Endothelial cell of umbilical vein (primary cell): Measurements from ENCODE around the gene UQCRFS1. TPM values are rescaled to one million over a fixed set of nuclear protein-coding genes. Genes with fewer than 3 reads are reported as not detected.

Experiments
- BruUV-seq: library from RNA; stranded (reverse); fragments of 400-500 nt; replicated peaks from 2 replicates; lab custom pipeline; 2021; lab: Mats Ljungman, UMichigan
- CTCF ChIA-PET: fragments of 300-600, 350-600 bp; sonication (Branson Sonifier 250); formaldehyde crosslinking; loops from one replicate; lab custom pipeline; 2021; ENCODE audit warnings: antibody characterized with exemption, inconsistent platforms; lab: Charles Lee
- POLR2A ChIA-PET: fragments of 300-600, 350-600 bp; sonication (Branson Sonifier 250); formaldehyde crosslinking; loops from one replicate; lab custom pipeline; 2021; ENCODE audit warnings: antibody characterized with exemption, inconsistent platforms; lab: Charles Lee
- DNase-seq: peaks from one replicate; pipeline ENCODE4 v3.0.0-alpha.2; 2011; ENCODE audit warnings: low read depth, low spot score
- FAIRE-seq: peaks from 2 replicates; lab custom pipeline; 2011; peaks lifted over from hg19 to GRCh38; lab: Jason Lieb, UNC
- H2AFZ ChIP-seq: 2 replicates; pipeline ENCODE4 v1.6.0; 2012; ENCODE audit warnings: low read depth, low read length, control low read depth, inconsistent platforms
- H3K27ac ChIP-seq: 2 replicates; pipeline ENCODE4 v1.5.1; 2011; ENCODE audit warnings: low read depth, mild to moderate bottlenecking, control low read depth, low read length, moderate library complexity; ENCODE audit not compliant: insufficient read depth
- H3K27me3 ChIP-seq, 2 experiments: 2 replicates each; pipeline versions ENCODE4 v1.6.0 to v1.6.1; 2011; ENCODE audit warnings: low read length in 2 of 2, mixed read lengths in 1 of 2; ENCODE audit not compliant: control insufficient read depth in 2 of 2, insufficient read depth in 2 of 2
- H3K36me3 ChIP-seq, 2 experiments: 2 replicates in 1 of 2; 3 replicates in 1 of 2; pipeline ENCODE4 v1.5.1; 2011; ENCODE audit warnings: low read length in 2 of 2, mild to moderate bottlenecking in 1 of 2, moderate library complexity in 1 of 2; ENCODE audit not compliant: control insufficient read depth in 2 of 2, insufficient read depth in 2 of 2; ENCODE audit errors: extremely low read depth in 1 of 2
- H3K4me1 ChIP-seq: 3 replicates; pipeline ENCODE4 v1.5.1; 2011; ENCODE audit warnings: mild to moderate bottlenecking, low read length; ENCODE audit not compliant: control insufficient read depth, insufficient read depth; ENCODE audit errors: extremely low read depth
- H3K4me2 ChIP-seq: 2 replicates; pipeline ENCODE4 v1.6.1; 2011; ENCODE audit warnings: low read length, control low read depth, mixed read lengths; ENCODE audit not compliant: insufficient read depth
- H3K4me3 ChIP-seq, 3 experiments: fragments of 200-600 bp in 1 of 3; sonication (generic), shearing (Covaris generic) in 1 of 3; replicated peaks in 1 of 3; 2 replicates each; pipeline ENCODE4 v1.5.1; 2011 to 2016; ENCODE audit warnings: control low read depth in 3 of 3, low read length in 3 of 3, mild to moderate bottlenecking in 2 of 3, inconsistent platforms in 1 of 3, low read depth in 1 of 3, moderate library complexity in 1 of 3; ENCODE audit not compliant: insufficient read depth in 1 of 3
- H3K79me2 ChIP-seq: 2 replicates; pipeline ENCODE4 v1.6.0; 2012; ENCODE audit warnings: low read length, inconsistent platforms; ENCODE audit not compliant: control insufficient read depth, insufficient read depth
- H3K9ac ChIP-seq: replicated peaks from 2 replicates; pipeline ENCODE3; 2011; ENCODE audit warnings: low read length, control low read depth; ENCODE audit not compliant: insufficient read depth; ENCODE audit errors: extremely low read depth
- H3K9me1 ChIP-seq: replicated peaks from 3 replicates; pipeline ENCODE4 v1.6.0; 2011; ENCODE audit warnings: mild to moderate bottlenecking, low read length; ENCODE audit not compliant: control insufficient read depth, insufficient read depth; ENCODE audit errors: extremely low read depth
- H3K9me3 ChIP-seq: replicated peaks from 2 replicates; pipeline ENCODE4 v1.5.1; 2012; ENCODE audit warnings: low read length, inconsistent platforms; ENCODE audit not compliant: control insufficient read depth, insufficient read depth
- H4K20me1 ChIP-seq: replicated peaks from 2 replicates; pipeline ENCODE3; 2011; ENCODE audit warnings: mild to moderate bottlenecking, low read length; ENCODE audit not compliant: control insufficient read depth, insufficient read depth; ENCODE audit errors: extremely low read depth
- CTCF ChIP-seq, 2 donors: IDR thresholded peaks; 1 replicate in 1 of 2; 2 replicates in 1 of 2; pipeline ENCODE4 v1.5.1; 2011; ENCODE audit warnings: low read length in 2 of 2, mild to moderate bottlenecking in 2 of 2, moderate library complexity in 2 of 2, control low read depth in 1 of 2, inconsistent platforms in 1 of 2, low read depth in 1 of 2; ENCODE audit not compliant: insufficient read depth in 1 of 2; ENCODE audit errors: extremely low read depth in 1 of 2
- EZH2 ChIP-seq: IDR thresholded peaks from 2 replicates; pipeline ENCODE4 v1.6.1; 2012; ENCODE audit warnings: borderline replicate concordance, low read depth, mild to moderate bottlenecking, moderate library complexity, low read length, inconsistent platforms; ENCODE audit not compliant: severe bottlenecking
- FOS ChIP-seq: IDR thresholded peaks from 2 replicates; pipeline ENCODE4 v1.6.1; 2011; ENCODE audit warnings: mild to moderate bottlenecking, low read length, moderate library complexity, borderline replicate concordance; ENCODE audit not compliant: insufficient read depth
- GATA2 ChIP-seq: IDR thresholded peaks from 2 replicates; pipeline ENCODE4 v1.7.0; 2011; ENCODE audit warnings: low read depth, mild to moderate bottlenecking, moderate library complexity, mixed read lengths, low read length; ENCODE audit not compliant: insufficient read length, insufficient read depth
- JUN ChIP-seq: IDR thresholded peaks from 2 replicates; pipeline ENCODE4 v1.6.1; 2011; ENCODE audit warnings: borderline replicate concordance, low read depth; ENCODE audit not compliant: insufficient read length, insufficient read depth
- MAX ChIP-seq: IDR thresholded peaks from 2 replicates; pipeline ENCODE4 v1.6.1; 2011; ENCODE audit not compliant: insufficient read depth, insufficient read length
- MYC ChIP-seq: IDR thresholded peaks from one replicate; pipeline ENCODE4 v1.6.1; 2011; ENCODE audit warnings: mild to moderate bottlenecking, low read depth, low read length
- POLR2A ChIP-seq: IDR thresholded peaks from 2 replicates; pipeline ENCODE4 v1.6.1; 2012; ENCODE audit warnings: low read depth, mild to moderate bottlenecking, control low read depth, low read length
- POLR2AphosphoS5 ChIP-seq: IDR thresholded peaks from 2 replicates; pipeline ENCODE4 v1.6.1; 2012; ENCODE audit warnings: low read depth, mild to moderate bottlenecking, control low read depth, low read length, moderate library complexity; ENCODE audit not compliant: insufficient read depth
- dilution Hi-C: fragments of 300-500 bp; cut with MboI; formaldehyde crosslinking; loops from one replicate; pipeline ENCODE4 v1.15.0; 2019; ENCODE audit warnings: low sequenced_read_pairs; ENCODE audit not compliant: extremely low pct_ligation_motif_present
- intact Hi-C: fragments of 100-400 bp; cut with micrococcal nuclease; formaldehyde crosslinking; loops from one replicate; pipeline ENCODE4 v1.10.0; 2022
- polyA plus RNA-seq, 4 experiments: library from polyadenylated mRNA; depleted of rRNA in 3 of 4; stranded (reverse) in 3 of 4; unstranded in 1 of 4; fragments of >200 nt; gene quantifications; 2 replicates each; pipeline versions ENCODE4 v1.2.1 to v1.2.3, GENCODE V29; 2011 to 2012; ENCODE audit warnings: missing spikeins in 1 of 4
- total RNA-seq: library from RNA; stranded (reverse); gene quantifications from 2 replicates; pipeline ENCODE4 v1.2.3, GENCODE V29; 2021

UQCRFS1 gene
- total and polyA plus RNA-seq, 2 donors (not counting 3 experiments of a cell fraction or from before 2014, with no cell fraction given) = 28.2 to 33.8 TPM

- Histone ChIP-seq H3K79me2 (no peaks in the 10 kb centered on the region), H3K9me1 (no peaks in the 10 kb centered on the region), H3K36me3 (no peaks in the 10 kb centered on the region), H3K9me3 (no peaks in the 10 kb centered on the region), H3K27me3 (no peaks in the 10 kb centered on the region), H3K27ac (no peak overlapping the region), H3K4me3 (no peak overlapping the region), H2AFZ (no peak overlapping the region), H3K4me1 (no peaks in the 10 kb centered on the region), H3K9ac (no peak overlapping the region), H4K20me1 (no peaks in the 10 kb centered on the region), H3K4me2 (no peak overlapping the region)
- POLR2A ChIA-PET = no interaction called here
- intact Hi-C loops (no loop called here), dilution Hi-C loops (no loop called here)
- TF ChIP-seq JUN (no peak), POLR2A (no peak), CTCF (IDR thresholded peaks at IDR 0.05; ENCODE audit: extremely low read depth in 1 of 2, insufficient read depth in 1 of 2, low read depth in 1 of 2, low read length in 2 of 2) (no peak), MAX (no peak), EZH2 (no peak)
- no TSS peak for BruUV-seq
- CTCF ChIA-PET = no interaction called here
- FAIRE-seq (no peak), DNase-seq (no peak)
Observed at GRCh38 chr19:29256516-29256915, 43.6 kb upstream of the UQCRFS1 start.

DNA sequence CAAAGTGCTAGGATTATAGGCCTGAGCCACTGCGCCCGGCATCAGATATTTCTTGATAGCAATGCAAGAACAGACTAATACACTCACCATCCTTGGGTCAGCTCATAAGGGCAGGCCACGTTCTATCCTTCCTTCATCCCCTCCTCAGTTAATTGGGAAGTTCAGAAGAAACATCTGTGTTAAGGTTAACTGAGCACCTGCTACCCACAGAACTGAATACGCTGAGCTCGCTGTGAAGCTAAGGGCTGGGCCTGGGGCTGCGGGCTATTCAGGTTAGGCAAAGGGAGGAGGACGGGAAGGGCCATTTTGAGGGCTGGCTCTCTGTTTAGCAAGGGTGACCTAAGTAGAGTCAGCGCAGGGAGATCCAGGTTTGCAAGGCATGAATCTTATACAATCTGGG, 43.0 kb upstream of the UQCRFS1 start:
- H3K79me2 ChIP-seq = no peaks in the 10 kb centered on the region
- CTCF ChIA-PET = no interaction called here

More for the DNA sequence above, 43.0 kb upstream of the UQCRFS1 start:
- dilution Hi-C loops = no loop called here
- no peaks in the 10 kb centered on the region for H3K27me3 ChIP-seq
- H3K4me2 ChIP-seq = no peak overlapping the region
- H3K9me1 ChIP-seq = no peaks in the 10 kb centered on the region
- FAIRE-seq (no peak), DNase-seq (no peak)
- H3K36me3 ChIP-seq = no peaks in the 10 kb centered on the region
- H3K4me1 ChIP-seq = no peaks in the 10 kb centered on the region
- POLR2A ChIA-PET = no interaction called here
- no peak overlapping the region for H3K9ac ChIP-seq
- intact Hi-C loops = no loop called here
- H2AFZ ChIP-seq = no peak overlapping the region
- TF ChIP-seq POLR2A = no peak
- no peak for TF ChIP-seq FOS
- TF ChIP-seq EZH2 = no peak
- TF ChIP-seq GATA2 = no peak
- TF ChIP-seq POLR2AphosphoS5 = no peak
- no peak for TF ChIP-seq MYC
- no peak for TF ChIP-seq JUN
- TF ChIP-seq CTCF (IDR thresholded peaks at IDR 0.05; ENCODE audit: extremely low read depth in 1 of 2, insufficient read depth in 1 of 2, low read depth in 1 of 2, low read length in 2 of 2) = no peak
- TF ChIP-seq MAX = no peak
- no peaks in the 10 kb centered on the region for H3K9me3 ChIP-seq
- no peak overlapping the region for H3K4me3 ChIP-seq
- H3K27ac ChIP-seq = no peak overlapping the region
- BruUV-seq = no TSS peak
- H4K20me1 ChIP-seq = no peaks in the 10 kb centered on the region
